Cardiac fibroblast (primary cell): ENCODE results near the gene SIX6.
A peak's percentile ranks its signal among the peaks of the same experiment; 100 is the strongest.
"Not testable (repeated sequence)": the region's sequence is repeated elsewhere in the genome, so short reads cannot be mapped to it uniquely, and the experiment has no call there.

Experiments used
- DNase-seq, 2 donors: peaks; one replicate each; pipeline versions ENCODE4 v3.0.0 to v3.0.0-alpha.2; 2010; ENCODE audit warnings: low read depth in 2 of 2
- H3K4me3 ChIP-seq, 2 donors: replicated peaks in 1 of 2; 1 replicate in 1 of 2; 2 replicates in 1 of 2; pipeline ENCODE4 v1.5.1; 2011; ENCODE audit warnings: low read depth in 2 of 2, low read length in 2 of 2, mild to moderate bottlenecking in 2 of 2, moderate library complexity in 1 of 2
- CTCF ChIP-seq: IDR thresholded peaks from one replicate; pipeline ENCODE4 v1.5.1; 2011; ENCODE audit warnings: low read depth, mild to moderate bottlenecking, low read length, inconsistent platforms

The SIX6 gene

GRCh38 chr14:60508707-60509437 is at the start of gene SIX6:
SIX6 (plus strand) TSS chr14:60509146; CDS start chr14:60509399, 253 bp downstream.
- no peak within 1 kb of the TSS for H3K4me3 ChIP-seq
- no peak for TF ChIP-seq CTCF
- DNase-seq: peak in 1 of 2 donors; percentile 12

GRCh38 chr14:60480248-60480647 is 28.7 kb upstream of the SIX6 start:
- not testable (repeated sequence) for H3K4me3 ChIP-seq, DNase-seq

- no peak for TF ChIP-seq CTCF
- no peak overlapping the region for H3K4me3 ChIP-seq
- DNase-seq: peak in 1 of 2 donors; percentile 17
These were observed 26.2 kb upstream of the SIX6 start for GRCh38 chr14:60482743-60483142.

- no peak for TF ChIP-seq CTCF
- no peak for DNase-seq
- H3K4me3 ChIP-seq: no peak overlapping the region
These were observed 23.8 kb upstream of the SIX6 start for GRCh38 chr14:60485057-60485597.

GRCh38 chr14:60485598-60486251 is 23.2 kb upstream of the SIX6 start, which contains the start of gene C14orf39:
C14orf39 (minus strand) TSS chr14:60486063; CDS start chr14:60485078, 985 bp downstream.
- TF ChIP-seq CTCF: no peak
- peak in 1 of 2 donors; percentile 7 for DNase-seq
- peak within 1 kb of the TSS in 1 of 2 donors; percentile 16 for H3K4me3 ChIP-seq

- TF ChIP-seq CTCF: no peak
These were observed 21.7 kb upstream of the SIX6 start for GRCh38 chr14:60487211-60487610.

GRCh38 chr14:60488175-60488574 is 20.8 kb upstream of the SIX6 start:
- TF ChIP-seq CTCF: peak; percentile 12
- no peak overlapping the region for H3K4me3 ChIP-seq
- no peak for DNase-seq

More at GRCh38 chr14:60487211-60487610, 21.7 kb upstream of the SIX6 start:
- no peak overlapping the region for H3K4me3 ChIP-seq
- DNase-seq: no peak
